HepG2 (cell line): ENCODE results near the gene PLK2. TPM values are rescaled to one million over a fixed set of nuclear protein-coding genes. Genes with fewer than 3 reads are reported as not detected.

ENCODE experiments used
- CSRNP2 ChIP-seq: sonication (generic); formaldehyde crosslinking; conservative IDR thresholded peaks from 2 replicates; pipeline ENCODE4 v1.8.0; 2022; ENCODE audit warnings: low read depth, missing genetic modification reagents
- MNT ChIP-seq: fragments of 450-650 bp; IDR thresholded peaks from 2 replicates; pipeline ENCODE4 v1.6.1; 2016
- RELA ChIP-seq: sonication (generic); formaldehyde crosslinking; IDR thresholded peaks from 2 replicates; pipeline ENCODE4 v1.4.0; 2020; ENCODE audit warnings: missing genetic modification reagents
- SMARCC2 ChIP-seq: fragments of 450-650 bp; IDR thresholded peaks from 2 replicates; pipeline ENCODE4 v1.6.1; 2017; ENCODE audit warnings: antibody characterized with exemption, mild to moderate bottlenecking
- ZBTB37 ChIP-seq: sonication (generic); formaldehyde crosslinking; IDR thresholded peaks from 2 replicates; pipeline ENCODE4 v1.4.0; 2020; ENCODE audit warnings: mild to moderate bottlenecking, missing genetic modification reagents
- ZBTB40 ChIP-seq, 2 experiments: fragments of 450-650 bp in 1 of 2; sonication (generic) in 1 of 2; formaldehyde crosslinking in 1 of 2; IDR thresholded peaks; 2 replicates each; pipeline versions ENCODE4 v1.6.1 to v1.8.0; 2016 to 2022; ENCODE audit warnings: antibody characterized with exemption in 1 of 2, mild to moderate bottlenecking in 1 of 2, missing genetic modification reagents in 1 of 2
- ZNF160 ChIP-seq: sonication (generic); formaldehyde crosslinking; IDR thresholded peaks from 2 replicates; pipeline ENCODE4 v1.8.0; 2022; ENCODE audit warnings: mild to moderate bottlenecking, inconsistent platforms, missing genetic modification reagents
- ZNF281 ChIP-seq: sonication (generic); formaldehyde crosslinking; IDR thresholded peaks from 2 replicates; pipeline ENCODE4 v1.4.0; 2020; ENCODE audit warnings: missing genetic modification reagents, borderline replicate concordance
- ZNF414 ChIP-seq: sonication (generic); formaldehyde crosslinking; IDR thresholded peaks from 2 replicates; pipeline ENCODE4 v1.5.0; 2020; ENCODE audit warnings: missing genetic modification reagents
- polyA plus RNA-seq, 8 experiments: library from polyadenylated mRNA; depleted of rRNA in 3 of 8; stranded (reverse) in 7 of 8; unstranded in 1 of 8; fragments of >200 nt; fragmentation: Illumina TruSeq in 4 of 8; extraction: Trizol in 4 of 8; gene quantifications; 2 replicates each; pipeline versions ENCODE4 v1.2.1 to v1.2.3, GENCODE V29; 2011 to 2016; ENCODE audit warnings: low read depth in 4 of 8, missing spikeins in 1 of 8, mixed read lengths in 1 of 8; ENCODE audit not compliant: insufficient read depth in 1 of 8
- total RNA-seq, 5 experiments: library from RNA; depleted of rRNA; stranded (reverse); fragments of >200 nt; fragmentation: Illumina TruSeq; extraction: Trizol; gene quantifications; 2 replicates each; pipeline ENCODE4 v1.2.3, GENCODE V29; 2016; ENCODE audit warnings: low read depth in 1 of 5

PLK2 gene
- total and polyA plus RNA-seq, 2 of the 13 experiments (the other 11 are each of a cell fraction or from before 2014, with no cell fraction given): 9.6 to 29.6 TPM

- no peak for TF ChIP-seq ZNF281 (CRISPR knock-in tag)
- TF ChIP-seq ZNF414: no peak
- TF ChIP-seq RELA (CRISPR knock-in tag): no peak
- TF ChIP-seq ZNF160 (CRISPR knock-in tag): no peak; the same call in 1 of the 2 replicates
- TF ChIP-seq ZBTB40 (IDR thresholded peaks at IDR 0.05): no peak
- TF ChIP-seq ZBTB40 (CRISPR knock-in tag; IDR thresholded peaks at IDR 0.05): no peak; the same call in 1 of the 2 replicates
- TF ChIP-seq ZBTB37 (CRISPR knock-in tag): no peak
- no peak for TF ChIP-seq MNT
- TF ChIP-seq SMARCC2: no peak
- TF ChIP-seq CSRNP2 (CRISPR knock-in tag): no peak
These were observed at the start of gene PLK2 (continued) for GRCh38 chr5:58460002-58460731.
